H1 (cell line): ENCODE data around the gene ANKMY2.

Source experiments
- ASH2L ChIP-seq: fragments of 200-600, 300-600 bp; sonication (generic); IDR thresholded peaks from one replicate; pipeline ENCODE4 v1.7.1; 2017; ENCODE audit warnings: low read length
- CTCF ChIP-seq, 3 experiments: IDR thresholded peaks; 1 replicate in 2 of 3; 2 replicates in 1 of 3; pipeline versions ENCODE4 v1.5.1 to v1.6.1; 2011; ENCODE audit warnings: low read length in 3 of 3, mild to moderate bottlenecking in 3 of 3, inconsistent platforms in 2 of 3, low read depth in 1 of 3, moderate library complexity in 1 of 3; ENCODE audit not compliant: insufficient read depth in 1 of 3; ENCODE audit errors: control extremely low read depth in 1 of 3
- JUN ChIP-seq: IDR thresholded peaks from 2 replicates; pipeline ENCODE4 v1.6.1; 2011; ENCODE audit warnings: low read depth, mild to moderate bottlenecking, improper control_type of control experiment, low read length
- KDM1A ChIP-seq: fragments of 200-600, 300-600 bp; sonication (generic); IDR thresholded peaks from 2 replicates; pipeline ENCODE4 v1.7.1; 2016; ENCODE audit warnings: mild to moderate bottlenecking, low read length, borderline replicate concordance
- NRF1 ChIP-seq: IDR thresholded peaks from 2 replicates; pipeline ENCODE4 v1.6.1; 2011; ENCODE audit warnings: mild to moderate bottlenecking, low read depth, low read length, improper control_type of control experiment
- POLR2A ChIP-seq, 2 experiments: IDR thresholded peaks; 1 replicate in 1 of 2; 2 replicates in 1 of 2; pipeline ENCODE4 v1.6.1; 2011; ENCODE audit warnings: low read depth in 2 of 2, low read length in 2 of 2, mild to moderate bottlenecking in 2 of 2; ENCODE audit errors: control extremely low read depth in 1 of 2
- POLR2AphosphoS5 ChIP-seq: IDR thresholded peaks from 2 replicates; pipeline ENCODE4 v1.6.1; 2011; ENCODE audit warnings: low read depth, low read length
- POU5F1 ChIP-seq: IDR thresholded peaks from 2 replicates; pipeline ENCODE4 v1.6.1; 2011; ENCODE audit warnings: low read depth, mild to moderate bottlenecking, low read length, moderate library complexity
- RAD21 ChIP-seq, 2 experiments: IDR thresholded peaks in 1 of 2; conservative IDR thresholded peaks in 1 of 2; 2 replicates each; pipeline ENCODE4 v1.6.1; 2011; ENCODE audit warnings: low read depth in 2 of 2, low read length in 2 of 2, improper control_type of control experiment in 1 of 2, inconsistent platforms in 1 of 2, mild to moderate bottlenecking in 1 of 2, moderate library complexity in 1 of 2
- SAP30 ChIP-seq: fragments of 300-600 bp; sonication (generic); IDR thresholded peaks from 2 replicates; pipeline ENCODE4 v1.7.1; 2012; ENCODE audit warnings: low read length, moderate library complexity, mild to moderate bottlenecking, inconsistent platforms; ENCODE audit not compliant: insufficient read depth, insufficient replicate concordance
- SIX5 ChIP-seq: IDR thresholded peaks from 2 replicates; pipeline ENCODE4 v1.6.1; 2011; ENCODE audit warnings: mild to moderate bottlenecking, low read depth, low read length
- SP1 ChIP-seq: IDR thresholded peaks from 2 replicates; pipeline ENCODE4 v1.6.1; 2011; ENCODE audit warnings: low read depth, low read length

GRCh38 chr7:16691241-16691640 is 45.7 kb upstream of the ANKMY2 start:
- no peak for TF ChIP-seq JUN
- TF ChIP-seq CTCF (IDR thresholded peaks at IDR 0.05; ENCODE audit: control extremely low read depth in 1 of 3, insufficient read depth in 1 of 3, low read depth in 1 of 3, low read length in 3 of 3): no peak
- no peak for TF ChIP-seq ASH2L
- no peak for TF ChIP-seq POU5F1
- TF ChIP-seq SIX5: no peak
- no peak for TF ChIP-seq KDM1A
- TF ChIP-seq SAP30: no peak
- TF ChIP-seq POLR2AphosphoS5: no peak
- no peak for TF ChIP-seq POLR2A (IDR thresholded peaks at IDR 0.05; ENCODE audit: control extremely low read depth in 1 of 2, low read depth in 2 of 2, low read length in 2 of 2)
- no peak for TF ChIP-seq RAD21 (IDR thresholded peaks at IDR 0.05 in 1 of 2, conservative IDR thresholded peaks at IDR 0.05 in 1 of 2; ENCODE audit: low read depth in 2 of 2, low read length in 2 of 2)
- TF ChIP-seq NRF1: no peak
- no peak for TF ChIP-seq SP1
